Glomerular visceral epithelial cell (primary cell): ENCODE data around the gene PRR35.

Source experiments
- DNase-seq: peaks from one replicate; pipeline ENCODE4 v3.0.0-alpha.2; 2016; ENCODE audit errors: extremely low spot score

PRR35 gene

GRCh38 chr16:549544-550263, 10.5 kb upstream of the PRR35 start:
- no peak for DNase-seq

GRCh38 chr16:551210-551609, 9.0 kb upstream of the PRR35 start:
- no peak for DNase-seq

GRCh38 chr16:552171-552570, 8.0 kb upstream of the PRR35 start:
- DNase-seq = no peak

GRCh38 chr16:553601-554296, 6.4 kb upstream of the PRR35 start:
- no peak for DNase-seq

- DNase-seq = no peak
Measured at GRCh38 chr16:554297-554621, 5.9 kb upstream of the PRR35 start.

- peak; percentile 42 for DNase-seq
Measured at GRCh38 chr16:554640-555365, 5.4 kb upstream of the PRR35 start.

- DNase-seq = no peak
Measured at GRCh38 chr16:555528-556473, 4.4 kb upstream of the PRR35 start.

- DNase-seq = no peak
Measured at GRCh38 chr16:556474-557173, 3.6 kb upstream of the PRR35 start.

GRCh38 chr16:557463-558297, 2.5 kb upstream of the PRR35 start:
- DNase-seq = no peak

- DNase-seq = no peak
Measured at GRCh38 chr16:558298-559020, 1.7 kb upstream of the PRR35 start.

- DNase-seq = no peak
Measured at GRCh38 chr16:559021-559380, 1.2 kb upstream of the PRR35 start.

- no peak for DNase-seq
Measured at GRCh38 chr16:559411-560203, 587 bp upstream of the PRR35 start.

GRCh38 chr16:560701-561412, 663 bp downstream of the PRR35 start:
- no peak for DNase-seq

- DNase-seq = no peak
Measured at GRCh38 chr16:561413-561794, 1.2 kb downstream of the PRR35 start.

- no peak for DNase-seq
Measured at GRCh38 chr16:561957-562938, 2.1 kb downstream of the PRR35 start.

GRCh38 chr16:563072-563644, 3.0 kb downstream of the PRR35 start:
- no peak for DNase-seq
